Measurements from ENCODE around the gene NUDT5. TPM values are rescaled to one million over a fixed set of nuclear protein-coding genes. Genes with fewer than 3 reads are reported as not detected.

Gene NUDT5
- total and polyA plus RNA-seq, 8 donors = 47.2 to 64.6 (median 57.8) TPM

GRCh38 chr10:12225444-12225843 lies 29.8 kb upstream of the NUDT5 start:
- intact Hi-C loops (cut with DNase I) = no loop called here

GRCh38 chr10:12221323-12222298 lies 25.9 kb upstream of the NUDT5 start:
- TF ChIP-seq, protein P1, sequence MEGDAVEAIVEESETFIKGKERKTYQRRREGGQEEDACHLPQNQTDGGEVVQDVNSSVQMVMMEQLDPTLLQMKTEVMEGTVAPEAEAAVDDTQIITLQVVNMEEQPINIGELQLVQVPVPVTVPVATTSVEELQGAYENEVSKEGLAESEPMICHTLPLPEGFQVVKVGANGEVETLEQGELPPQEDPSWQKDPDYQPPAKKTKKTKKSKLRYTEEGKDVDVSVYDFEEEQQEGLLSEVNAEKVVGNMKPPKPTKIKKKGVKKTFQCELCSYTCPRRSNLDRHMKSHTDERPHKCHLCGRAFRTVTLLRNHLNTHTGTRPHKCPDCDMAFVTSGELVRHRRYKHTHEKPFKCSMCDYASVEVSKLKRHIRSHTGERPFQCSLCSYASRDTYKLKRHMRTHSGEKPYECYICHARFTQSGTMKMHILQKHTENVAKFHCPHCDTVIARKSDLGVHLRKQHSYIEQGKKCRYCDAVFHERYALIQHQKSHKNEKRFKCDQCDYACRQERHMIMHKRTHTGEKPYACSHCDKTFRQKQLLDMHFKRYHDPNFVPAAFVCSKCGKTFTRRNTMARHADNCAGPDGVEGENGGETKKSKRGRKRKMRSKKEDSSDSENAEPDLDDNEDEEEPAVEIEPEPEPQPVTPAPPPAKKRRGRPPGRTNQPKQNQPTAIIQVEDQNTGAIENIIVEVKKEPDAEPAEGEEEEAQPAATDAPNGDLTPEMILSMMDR (IDR thresholded peaks at IDR 0.05) = no peak
- ATAC-seq = no peak
- Histone ChIP-seq H3K27me3 (no peaks in the 10 kb centered on the region), H3K4me1 (peaks cover 0 to 19% of the 10 kb centered on the region in 2 donors), H3K9me3 (no peaks in the 10 kb centered on the region), H3K27ac (no peak overlapping the region), H3K36me3 (peaks cover 0 to 69% of the 10 kb centered on the region in 2 donors), H3K4me3 (no peak overlapping the region)
- intact Hi-C loops (cut with DNase I) = no loop called here
- DNase-seq = no peak

More at GRCh38 chr10:12225444-12225843, 29.8 kb upstream of the NUDT5 start:
- TF ChIP-seq, protein P1 (IDR thresholded peaks at IDR 0.05) = no peak
- Histone ChIP-seq H3K27ac (no peak overlapping the region), H3K4me3 (no peak overlapping the region), H3K9me3 (no peaks in the 10 kb centered on the region), H3K4me1 (peaks cover 0 to 7% of the 10 kb centered on the region in 2 donors), H3K27me3 (no peaks in the 10 kb centered on the region), H3K36me3 (peaks cover 0 to 68% of the 10 kb centered on the region in 2 donors)
- ATAC-seq (no peak), DNase-seq (no peak)

GRCh38 chr10:12218991-12219390 lies 23.3 kb upstream of the NUDT5 start:
- Histone ChIP-seq H3K4me3 (no peak overlapping the region), H3K4me1 (peaks cover 3 to 31% of the 10 kb centered on the region in 2 donors), H3K9me3 (no peaks in the 10 kb centered on the region), H3K36me3 (peaks cover 0 to 56% of the 10 kb centered on the region in 2 donors), H3K27me3 (no peaks in the 10 kb centered on the region), H3K27ac (peak overlapping the region in 1 of 2 donors; percentile 26)
- TF ChIP-seq, protein P1 (IDR thresholded peaks at IDR 0.05) = no peak
- no peak for ATAC-seq
- intact Hi-C loops (cut with DNase I) = no loop called here
- DNase-seq = no peak

DNA sequence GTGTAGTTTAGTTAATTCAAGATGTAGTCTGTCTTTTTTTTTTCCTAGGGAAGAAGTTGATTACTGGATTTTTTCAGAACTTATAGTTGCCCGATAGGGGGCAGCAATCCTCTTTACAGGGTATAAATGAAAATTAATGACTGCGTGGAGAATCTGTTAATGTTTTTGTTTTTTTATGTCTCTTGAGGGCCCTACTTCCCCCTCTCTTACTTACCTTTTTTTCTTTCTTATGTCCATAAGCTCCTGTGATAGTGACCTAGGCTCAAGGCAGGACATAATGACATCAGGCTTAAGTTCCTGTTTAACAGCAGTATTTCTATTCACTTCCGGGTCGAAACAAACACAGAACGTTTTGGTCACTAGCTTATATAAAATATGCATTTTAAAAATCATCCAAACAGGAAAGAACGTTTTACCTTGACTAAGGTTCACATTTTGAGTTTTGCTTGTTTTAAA lies 19.1 kb upstream of the NUDT5 start:
- H3K9me3 ChIP-seq = no peaks in the 10 kb centered on the region
- peak overlapping the region in 1 of 2 donors; percentile 61 for H3K27ac ChIP-seq
- ATAC-seq (peak; percentile 73), DNase-seq (peak in 2 of 4 donors; percentile 23 to 40)
- peak overlapping the region in 1 of 2 donors; percentile 8 for H3K4me3 ChIP-seq
- peaks cover 0 to 63% of the 10 kb centered on the region in 2 donors for H3K36me3 ChIP-seq
- H3K27me3 ChIP-seq = no peaks in the 10 kb centered on the region
- TF ChIP-seq, protein P1 (IDR thresholded peaks at IDR 0.05) = peak; percentile 57 to 59
- peaks cover 3 to 18% of the 10 kb centered on the region in 2 donors for H3K4me1 ChIP-seq
- intact Hi-C loops (cut with DNase I) = no loop called here

DNA sequence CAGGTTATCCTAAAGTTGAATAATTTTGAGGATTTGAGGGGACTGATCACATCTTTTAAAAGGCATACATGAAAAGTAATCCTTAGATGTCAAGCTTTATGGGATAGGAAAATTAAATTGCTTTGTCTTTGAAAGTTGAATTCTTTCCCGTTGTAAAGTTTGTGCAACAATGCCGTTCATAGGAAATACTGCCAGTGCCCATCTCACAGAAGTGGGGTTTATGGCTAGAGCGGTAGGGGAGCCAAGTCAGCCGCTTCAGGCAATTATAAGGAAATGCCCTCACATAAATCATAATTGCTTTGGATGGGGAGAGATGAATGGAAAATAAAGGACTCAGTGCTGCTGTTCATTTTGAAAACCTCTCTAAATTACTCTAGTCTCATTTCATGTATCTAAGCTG lies 18.4 kb upstream of the NUDT5 start:
- Histone ChIP-seq H3K27me3 (no peaks in the 10 kb centered on the region), H3K4me3 (no peak overlapping the region), H3K4me1 (peaks cover 3 to 13% of the 10 kb centered on the region in 2 donors), H3K36me3 (peaks cover 0 to 68% of the 10 kb centered on the region in 2 donors), H3K9me3 (no peaks in the 10 kb centered on the region), H3K27ac (no peak overlapping the region)
- TF ChIP-seq, protein P1 (IDR thresholded peaks at IDR 0.05) = no peak
- ATAC-seq (no peak), DNase-seq (no peak)
- intact Hi-C loops (cut with DNase I) = no loop called here

Measured in left lung (tissue), 10 donors.